ENCODE data around the gene SECTM1.
"Not testable (repeated sequence)": the region's sequence is repeated elsewhere in the genome, so short reads cannot be mapped to it uniquely, and the experiment has no call there.

Gene SECTM1

GRCh38 chr17:82369211-82369610 lies 35.6 kb upstream of the SECTM1 start:
- DNase-seq (ENCODE audit: low spot score) = no peak

GRCh38 chr17:82367724-82368524 lies 34.4 kb upstream of the SECTM1 start:
- DNase-seq (ENCODE audit: low spot score) = no peak

GRCh38 chr17:82366749-82367148 lies 33.2 kb upstream of the SECTM1 start:
- no peak for DNase-seq (ENCODE audit: low spot score)

- DNase-seq (ENCODE audit: low spot score) = no peak
Observed at GRCh38 chr17:82365606-82366295, 32.2 kb upstream of the SECTM1 start.

GRCh38 chr17:82361885-82362633 lies 28.5 kb upstream of the SECTM1 start:
- DNase-seq (ENCODE audit: low spot score) = no peak

- not testable (repeated sequence) for DNase-seq (ENCODE audit: low spot score)
Observed at GRCh38 chr17:82359451-82360074, 26.0 kb upstream of the SECTM1 start.

- peak; percentile 30 for DNase-seq (ENCODE audit: low spot score)
Observed at GRCh38 chr17:82358465-82359350, 25.1 kb upstream of the SECTM1 start, which contains the start of gene TEX19. TEX19 (plus strand) TSS chr17:82359247; CDS start chr17:82362151, 2,904 bp downstream.

GRCh38 chr17:82357394-82357793 lies 23.8 kb upstream of the SECTM1 start:
- no peak for DNase-seq (ENCODE audit: low spot score)

GRCh38 chr17:82356845-82357355 lies 23.3 kb upstream of the SECTM1 start:
- no peak for DNase-seq (ENCODE audit: low spot score)

GRCh38 chr17:82355770-82356427 lies 22.3 kb upstream of the SECTM1 start:
- no peak for DNase-seq (ENCODE audit: low spot score)

- no peak for DNase-seq (ENCODE audit: low spot score)
Observed at GRCh38 chr17:82354804-82355308, 21.3 kb upstream of the SECTM1 start.

GRCh38 chr17:82353484-82353883 lies 19.9 kb upstream of the SECTM1 start:
- no peak for DNase-seq (ENCODE audit: low spot score)

- DNase-seq (ENCODE audit: low spot score) = peak; percentile 84
Observed at GRCh38 chr17:82351713-82352488, 18.3 kb upstream of the SECTM1 start.

- DNase-seq (ENCODE audit: low spot score) = no peak
Observed at GRCh38 chr17:82351254-82351712, 17.7 kb upstream of the SECTM1 start.

GRCh38 chr17:82350182-82351030 lies 16.8 kb upstream of the SECTM1 start:
- no peak for DNase-seq (ENCODE audit: low spot score)

GRCh38 chr17:82349287-82349701 lies 15.7 kb upstream of the SECTM1 start:
- no peak for DNase-seq (ENCODE audit: low spot score)

- no peak for DNase-seq (ENCODE audit: low spot score)
Observed at GRCh38 chr17:82348866-82349265, 15.3 kb upstream of the SECTM1 start.

- DNase-seq (ENCODE audit: low spot score) = no peak
Observed at GRCh38 chr17:82348434-82348833, 14.9 kb upstream of the SECTM1 start.

Data from hematopoietic multipotent progenitor cell treated with erythropoietin and hydrocortisone succinate and interleukin-3 and kit ligand, for 15 days (in vitro differentiated cells).